HepG2 (cell line): ENCODE data around the gene CAMTA1. TPM values are rescaled to one million over a fixed set of nuclear protein-coding genes. Genes with fewer than 3 reads are reported as not detected.

ENCODE experiments used
- ATAC-seq: fragments of 200-7000 bp; cut with Tn5 transposase; 3 replicates; pipeline ENCODE4 v1.9.1; 2020; ENCODE audit warnings: mild to moderate bottlenecking, moderate library complexity
- BruUV-seq: library from RNA; stranded (reverse); fragments of 400-500 nt; replicated peaks from 2 replicates; lab custom pipeline; 2021; lab: Mats Ljungman, UMichigan
- CTCF ChIA-PET: fragments of 300-600 bp; formaldehyde crosslinking; extraction: SDS; loops from one replicate; lab custom pipeline; 2021; ENCODE audit warnings: low total read pairs, inconsistent platforms, low intra/inter-chr PET ratio; lab: Yijun Ruan, JAX
- POLR2A ChIA-PET: fragments of 350-600 bp; sonication (Branson Sonifier 250); formaldehyde crosslinking; loops from one replicate; lab custom pipeline; 2020; ENCODE audit warnings: antibody characterized with exemption, inconsistent platforms; lab: Yijun Ruan, JAX
- DNase-seq: peaks from one replicate; pipeline ENCODE4 v3.0.0-alpha.2; 2015; ENCODE audit warnings: low spot score
- FAIRE-seq: peaks from 3 replicates; lab custom pipeline; 2011; peaks lifted over from hg19 to GRCh38; lab: Jason Lieb, UNC
- H2AFZ ChIP-seq: one replicate; pipeline ENCODE4 v1.6.1; 2011; ENCODE audit warnings: low read length, inconsistent platforms
- H3K27ac ChIP-seq: fragments of 300-600 bp; 3 replicates; pipeline ENCODE4 v1.8.0; 2011; ENCODE audit warnings: mixed run types, mild to moderate bottlenecking, mixed read lengths, low read length, inconsistent platforms; ENCODE audit not compliant: insufficient read depth; ENCODE audit errors: extremely low read length
- H3K27me3 ChIP-seq, 2 experiments: fragments of 200-600 bp in 1 of 2; 2 replicates in 1 of 2; 3 replicates in 1 of 2; pipeline versions ENCODE4 v1.6.0 to v1.8.0; 2011; ENCODE audit warnings: low read length in 2 of 2, mild to moderate bottlenecking in 2 of 2, moderate library complexity in 2 of 2, inconsistent platforms in 1 of 2; ENCODE audit not compliant: insufficient read depth in 2 of 2, control insufficient read depth in 1 of 2
- H3K36me3 ChIP-seq, 2 experiments: fragments of 200-600 bp in 1 of 2; replicated peaks in 1 of 2; 2 replicates in 1 of 2; 3 replicates in 1 of 2; pipeline versions ENCODE4 v1.5.1 to v1.8.0; 2011; ENCODE audit warnings: low read length in 2 of 2, inconsistent platforms in 1 of 2; ENCODE audit not compliant: insufficient read depth in 2 of 2, control insufficient read depth in 1 of 2
- H3K4me1 ChIP-seq: 2 replicates; pipeline ENCODE4 v1.5.1; 2012; ENCODE audit warnings: low read length, inconsistent platforms; ENCODE audit not compliant: insufficient read depth
- H3K4me2 ChIP-seq: 2 replicates; pipeline ENCODE4 v1.6.0; 2011; ENCODE audit warnings: low read depth, low read length, inconsistent platforms
- H3K4me3 ChIP-seq, 3 experiments: fragments of 200-600 bp in 1 of 3; sonication (generic), shearing (Covaris generic) in 1 of 3; replicated peaks in 1 of 3; 2 replicates each; pipeline ENCODE4 v1.5.1; 2011 to 2016; ENCODE audit warnings: low read length in 3 of 3, inconsistent platforms in 2 of 3, low read depth in 2 of 3, mild to moderate bottlenecking in 2 of 3, control low read depth in 1 of 3, mixed read lengths in 1 of 3; ENCODE audit not compliant: insufficient read depth in 1 of 3
- H3K79me2 ChIP-seq: one replicate; pipeline ENCODE4 v1.6.1; 2011; ENCODE audit warnings: low read length, inconsistent platforms; ENCODE audit not compliant: insufficient read depth
- H3K9ac ChIP-seq: 2 replicates; pipeline ENCODE4 v1.6.0; 2011; ENCODE audit warnings: mild to moderate bottlenecking, low read depth, low read length, inconsistent platforms; ENCODE audit not compliant: insufficient read depth
- H3K9me3 ChIP-seq: 2 replicates; pipeline ENCODE4 v1.5.1; 2012; ENCODE audit warnings: mild to moderate bottlenecking, low read length
- H4K20me1 ChIP-seq: 2 replicates; pipeline ENCODE4 v1.6.0; 2011; ENCODE audit warnings: inconsistent platforms, mild to moderate bottlenecking, low read length, moderate library complexity; ENCODE audit not compliant: insufficient read depth
- HNF4A ChIP-seq: sonication (generic); formaldehyde crosslinking; IDR thresholded peaks from 2 replicates; pipeline ENCODE4 v1.4.0; 2020; ENCODE audit warnings: missing genetic modification reagents
- HNF4G ChIP-seq, 2 experiments: sonication (generic) in 1 of 2; formaldehyde crosslinking in 1 of 2; IDR thresholded peaks; 2 replicates each; pipeline versions ENCODE4 v1.4.0 to v1.6.1; 2011 to 2020; ENCODE audit warnings: borderline replicate concordance in 2 of 2, low read depth in 2 of 2, mild to moderate bottlenecking in 2 of 2, low read length in 1 of 2, missing genetic modification reagents in 1 of 2, moderate library complexity in 1 of 2
- LCORL ChIP-seq, 2 experiments: fragments of 450-650 bp in 1 of 2; sonication (generic) in 1 of 2; formaldehyde crosslinking in 1 of 2; IDR thresholded peaks; 2 replicates each; pipeline versions ENCODE4 v1.5.0 to v1.6.1; 2017 to 2020; ENCODE audit warnings: antibody characterized with exemption in 1 of 2, missing genetic modification reagents in 1 of 2
- PAXIP1 ChIP-seq: sonication (generic); formaldehyde crosslinking; conservative IDR thresholded peaks from 2 replicates; pipeline ENCODE4 v1.4.0; 2020; ENCODE audit warnings: mild to moderate bottlenecking, missing genetic modification reagents, moderate library complexity
- RARA ChIP-seq: IDR thresholded peaks from 2 replicates; pipeline ENCODE4 v1.6.1; 2016; ENCODE audit warnings: missing genetic modification reagents, missing compliant biosample characterization
- SETDB1 ChIP-seq: sonication (generic); formaldehyde crosslinking; IDR thresholded peaks from 2 replicates; pipeline ENCODE4 v1.5.1; 2020; ENCODE audit warnings: missing genetic modification reagents, mild to moderate bottlenecking, borderline replicate concordance
- ZFX ChIP-seq: sonication (generic); formaldehyde crosslinking; IDR thresholded peaks from 2 replicates; pipeline ENCODE4 v1.4.0; 2020; ENCODE audit warnings: mild to moderate bottlenecking, low read depth, missing genetic modification reagents, moderate library complexity
- ZNF605 ChIP-seq: sonication (generic); formaldehyde crosslinking; IDR thresholded peaks from 2 replicates; pipeline ENCODE4 v1.8.0; 2022; ENCODE audit warnings: mild to moderate bottlenecking, missing genetic modification reagents
- WGBS: methylation state at CpG from one replicate; pipeline ENCODE4 v1.1.6; 2017; ENCODE audit warnings: low lambda C conversion rate; 5-methylcytosine and 5-hydroxymethylcytosine counted together
- in situ Hi-C: cut with HindIII; loops from 2 replicates; pipeline ENCODE4 v1.10.0; 2017; ENCODE audit warnings: low pct_unique_long_range_greater_than_20kb; ENCODE audit not compliant: extremely low pct_ligation_motif_present
- intact Hi-C: fragments of 100-400 bp; cut with micrococcal nuclease; formaldehyde crosslinking; loops from one replicate; pipeline ENCODE4 v1.10.0; 2022; ENCODE audit not compliant: unreplicated experiment
- polyA plus RNA-seq, 8 experiments: library from polyadenylated mRNA; depleted of rRNA in 3 of 8; stranded (reverse) in 7 of 8; unstranded in 1 of 8; fragments of >200 nt; fragmentation: Illumina TruSeq in 4 of 8; extraction: Trizol in 4 of 8; gene quantifications; 2 replicates each; pipeline versions ENCODE4 v1.2.1 to v1.2.3, GENCODE V29; 2011 to 2016; ENCODE audit warnings: low read depth in 4 of 8, missing spikeins in 1 of 8, mixed read lengths in 1 of 8; ENCODE audit not compliant: insufficient read depth in 1 of 8
- total RNA-seq, 5 experiments: library from RNA; depleted of rRNA; stranded (reverse); fragments of >200 nt; fragmentation: Illumina TruSeq; extraction: Trizol; gene quantifications; 2 replicates each; pipeline ENCODE4 v1.2.3, GENCODE V29; 2016; ENCODE audit warnings: low read depth in 1 of 5

CAMTA1 gene
- total and polyA plus RNA-seq, 2 of the 13 experiments (the other 11 are each of a cell fraction or from before 2014, with no cell fraction given): 25.0 to 36.4 TPM

- H3K4me1 ChIP-seq: peaks cover 54% of the 10 kb centered on the region
- H3K4me2 ChIP-seq: no peak overlapping the region
- H3K36me3 ChIP-seq: no peaks in the 10 kb centered on the region
- ATAC-seq (no peak), DNase-seq (no peak), FAIRE-seq (no peak)
- 96% methylated on average over 1 of the region's 3 CpGs for WGBS
- H3K4me3 ChIP-seq: no peak overlapping the region
- H3K9me3 ChIP-seq: peaks cover 17% of the 10 kb centered on the region
- ChIA-PET POLR2A (interaction anchor here (0.9 to 3.0 kb wide), 3 partner anchors 11 to 13 kb away, joined by 3 to 23 read pairs (median 3); no protein-coding TSS in a partner anchor), CTCF (no interaction called here)
- no peaks in the 10 kb centered on the region for H4K20me1 ChIP-seq
- BruUV-seq: no TSS peak
- no peaks in the 10 kb centered on the region for H3K79me2 ChIP-seq
- no peak overlapping the region for H2AFZ ChIP-seq
- intact Hi-C loops: no loop called here
- H3K27ac ChIP-seq: no peak overlapping the region
- no peak overlapping the region for H3K9ac ChIP-seq
- in situ Hi-C loops: no loop called here
- no peak for TF ChIP-seq ZNF605 (CRISPR knock-in tag)
- TF ChIP-seq HNF4A (CRISPR knock-in tag): peak; percentile 55
- peak; percentile 35; the same call in 1 of the 2 replicates for TF ChIP-seq PAXIP1 (CRISPR knock-in tag)
- TF ChIP-seq ZFX: peak; percentile 12; the same call in 1 of the 2 replicates
- no peak for TF ChIP-seq SETDB1 (CRISPR knock-in tag)
- no peak for TF ChIP-seq LCORL (IDR thresholded peaks at IDR 0.05)
- 0 out of 2 replicates have a peak, but pooled peaks have one; percentile 29 for TF ChIP-seq LCORL (CRISPR knock-in tag; IDR thresholded peaks at IDR 0.05)
- 0 out of 2 replicates have a peak, but pooled peaks have one; percentile 9 for TF ChIP-seq HNF4G (IDR thresholded peaks at IDR 0.05; ENCODE audit: borderline replicate concordance, low read depth, low read length)
- TF ChIP-seq HNF4G (CRISPR knock-in tag; IDR thresholded peaks at IDR 0.05; ENCODE audit: borderline replicate concordance, low read depth): no peak
- TF ChIP-seq RARA: peak; percentile 26; the same call in 1 of the 2 replicates
- H3K27me3 ChIP-seq: peaks cover 0 to 12% of the 10 kb centered on the region in 2 experiments; a peak in 3 of 5 replicates
These were observed 906.8 kb downstream of the CAMTA1 start for GRCh38 chr1:7692005-7692404.
